Bronchial epithelial cell (primary cell): ENCODE measurements around the gene RBM10. TPM values are rescaled to one million over a fixed set of nuclear protein-coding genes. Genes with fewer than 3 reads are reported as not detected.

Experiments used
- DNase-seq: peaks from one replicate; pipeline ENCODE4 v3.0.0-alpha.2; 2010; ENCODE audit warnings: low read depth
- FAIRE-seq: peaks from 2 replicates; lab custom pipeline; 2011; peaks lifted over from hg19 to GRCh38; lab: Jason Lieb, UNC
- H3K27me3 ChIP-seq: 2 replicates; pipeline ENCODE4 v1.5.1; 2011; ENCODE audit warnings: low read length; ENCODE audit not compliant: control insufficient read depth, insufficient read depth
- H3K36me3 ChIP-seq: 2 replicates; pipeline ENCODE4 v1.5.1; 2011; ENCODE audit warnings: low read length; ENCODE audit not compliant: control insufficient read depth, insufficient read depth
- H3K4me3 ChIP-seq: 2 replicates; pipeline ENCODE4 v1.5.1; 2011; ENCODE audit warnings: mild to moderate bottlenecking, low read depth, low read length, control low read depth
- CTCF ChIP-seq: IDR thresholded peaks from 2 replicates; pipeline ENCODE4 v1.5.1; 2011; ENCODE audit warnings: mild to moderate bottlenecking, moderate library complexity, low read length, control low read depth, inconsistent platforms; ENCODE audit not compliant: insufficient read depth, severe bottlenecking
- total RNA-seq: library from RNA; depleted of rRNA; stranded (reverse); fragments of >200 nt; gene quantifications from 2 replicates; pipeline ENCODE4 v1.2.1, GENCODE V29; 2014

Gene RBM10
- total RNA-seq, 1 donor from 2014 or later, result 29.0 TPM

- no peak overlapping the region for H3K4me3 ChIP-seq
- no peak for TF ChIP-seq CTCF
- FAIRE-seq, result no peak
These were observed 59.9 kb downstream of the RBM10 start for GRCh38 chrX:47204970-47205369.

GRCh38 chrX:47206316-47206715, 61.3 kb downstream of the RBM10 start:
- TF ChIP-seq CTCF, result no peak
- Histone ChIP-seq H3K27me3 (no peaks in the 10 kb centered on the region), H3K4me3 (no peak overlapping the region), H3K36me3 (peaks cover 36% of the 10 kb centered on the region)
- no peak for FAIRE-seq
- DNase-seq, result no peak

More at GRCh38 chrX:47204970-47205369, 59.9 kb downstream of the RBM10 start:
- DNase-seq, result no peak
- H3K27me3 ChIP-seq, result no peaks in the 10 kb centered on the region
- peaks cover 41% of the 10 kb centered on the region for H3K36me3 ChIP-seq

- no peak for DNase-seq
- Histone ChIP-seq H3K4me3 (no peak overlapping the region), H3K27me3 (no peaks in the 10 kb centered on the region), H3K36me3 (peaks cover 30% of the 10 kb centered on the region)
- no peak for FAIRE-seq
- no peak for TF ChIP-seq CTCF
These were observed 63.1 kb downstream of the RBM10 start for GRCh38 chrX:47208108-47208507.

DNA sequence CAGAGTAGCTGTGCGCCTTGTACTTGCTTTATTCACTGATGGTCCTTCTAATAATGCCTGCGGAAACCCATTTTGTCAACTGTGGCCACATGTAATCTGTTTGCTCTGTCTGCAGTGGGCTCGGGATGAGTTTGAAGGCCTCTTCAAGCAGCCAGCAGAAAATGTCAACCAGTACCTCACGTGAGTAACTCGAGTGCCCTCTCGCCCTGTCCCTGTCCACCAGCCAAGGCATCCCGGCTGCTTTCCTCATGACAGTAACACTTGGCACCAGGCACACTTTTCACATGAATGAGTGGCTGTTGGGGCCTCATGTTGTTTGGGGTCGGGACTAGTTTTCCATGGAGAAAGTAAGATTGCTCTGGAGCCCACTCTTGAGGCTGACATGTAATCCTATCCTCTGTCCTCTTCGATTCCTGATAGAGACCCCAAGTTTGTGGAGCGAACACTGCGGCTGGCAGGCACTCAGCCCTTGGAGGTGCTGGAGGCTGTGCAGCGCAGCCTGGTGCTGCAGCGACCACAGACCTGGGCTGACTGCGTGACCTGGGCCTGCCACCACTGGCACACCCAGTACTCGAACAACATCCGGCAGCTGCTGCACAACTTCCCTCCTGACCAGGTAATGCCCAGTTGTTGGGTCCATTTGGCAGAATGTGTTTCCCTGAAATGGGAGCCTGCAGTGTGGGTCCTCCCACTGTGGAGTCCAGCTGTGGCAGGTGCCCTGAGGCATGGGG, 64.7 kb downstream of the RBM10 start:
- H3K4me3 ChIP-seq, result no peak overlapping the region
- H3K36me3 ChIP-seq, result peaks cover 22% of the 10 kb centered on the region
- FAIRE-seq, result no peak
- H3K27me3 ChIP-seq, result no peaks in the 10 kb centered on the region
- TF ChIP-seq CTCF, result no peak
- no peak for DNase-seq

GRCh38 chrX:47210661-47211425, 65.8 kb downstream of the RBM10 start:
- Histone ChIP-seq H3K4me3 (no peak overlapping the region), H3K27me3 (no peaks in the 10 kb centered on the region), H3K36me3 (peaks cover 24% of the 10 kb centered on the region)
- peak; percentile 36 for FAIRE-seq
- no peak for DNase-seq
- TF ChIP-seq CTCF, result no peak
